ENCODE data around the gene TAS2R19.

Gene TAS2R19

GRCh38 chr12:10986812-10987211 is 35.6 kb downstream of the TAS2R19 start, which contains the start of gene TAS2R50:
TSS of gene TAS2R50 (minus strand) at chr12:10986912. CDS start at chr12:10986860, 52 bp downstream.
- H3K27ac ChIP-seq: no peak within 1 kb of the TSS
- TF ChIP-seq CTCF (IDR thresholded peaks at IDR 0.05) (no peak), ZFX (IDR thresholded peaks at IDR 0.05; ENCODE audit: borderline replicate concordance) (no peak)

- TF ChIP-seq CTCF (IDR thresholded peaks at IDR 0.05) (no peak), ZFX (IDR thresholded peaks at IDR 0.05; ENCODE audit: borderline replicate concordance) (no peak)
- H3K27ac ChIP-seq: no peak overlapping the region
Observed at GRCh38 chr12:10982244-10982643, 40.2 kb downstream of the TAS2R19 start.

- H3K27ac ChIP-seq: no peak overlapping the region
Observed at GRCh38 chr12:10974965-10975364, 47.5 kb downstream of the TAS2R19 start.

More at GRCh38 chr12:10974965-10975364, 47.5 kb downstream of the TAS2R19 start:
- no peak for TF ChIP-seq CTCF (IDR thresholded peaks at IDR 0.05)
- TF ChIP-seq ZFX (IDR thresholded peaks at IDR 0.05; ENCODE audit: borderline replicate concordance): no peak

Measured in 22Rv1 (cell line).